HepG2 (cell line): ENCODE results near the gene CABP4. TPM values are rescaled to one million over a fixed set of nuclear protein-coding genes. Genes with fewer than 3 reads are reported as not detected.

ENCODE experiments used
- ATAC-seq: fragments of 200-7000 bp; cut with Tn5 transposase; 3 replicates; pipeline ENCODE4 v1.9.1; 2020; ENCODE audit warnings: mild to moderate bottlenecking, moderate library complexity
- BruUV-seq: library from RNA; stranded (reverse); fragments of 400-500 nt; replicated peaks from 2 replicates; lab custom pipeline; 2021; lab: Mats Ljungman, UMichigan
- CTCF ChIA-PET: fragments of 300-600 bp; formaldehyde crosslinking; extraction: SDS; loops from one replicate; lab custom pipeline; 2021; ENCODE audit warnings: low total read pairs, inconsistent platforms, low intra/inter-chr PET ratio; lab: Yijun Ruan, JAX
- POLR2A ChIA-PET: fragments of 350-600 bp; sonication (Branson Sonifier 250); formaldehyde crosslinking; loops from one replicate; lab custom pipeline; 2020; ENCODE audit warnings: antibody characterized with exemption, inconsistent platforms; lab: Yijun Ruan, JAX
- DNase-seq: peaks from one replicate; pipeline ENCODE4 v3.0.0-alpha.2; 2015; ENCODE audit warnings: low spot score
- FAIRE-seq: peaks from 3 replicates; lab custom pipeline; 2011; peaks lifted over from hg19 to GRCh38; lab: Jason Lieb, UNC
- H2AFZ ChIP-seq: one replicate; pipeline ENCODE4 v1.6.1; 2011; ENCODE audit warnings: low read length, inconsistent platforms
- H3K27ac ChIP-seq: fragments of 300-600 bp; 3 replicates; pipeline ENCODE4 v1.8.0; 2011; ENCODE audit warnings: mixed run types, mild to moderate bottlenecking, mixed read lengths, low read length, inconsistent platforms; ENCODE audit not compliant: insufficient read depth; ENCODE audit errors: extremely low read length
- H3K27me3 ChIP-seq, 2 experiments: fragments of 200-600 bp in 1 of 2; 2 replicates in 1 of 2; 3 replicates in 1 of 2; pipeline versions ENCODE4 v1.6.0 to v1.8.0; 2011; ENCODE audit warnings: low read length in 2 of 2, mild to moderate bottlenecking in 2 of 2, moderate library complexity in 2 of 2, inconsistent platforms in 1 of 2; ENCODE audit not compliant: insufficient read depth in 2 of 2, control insufficient read depth in 1 of 2
- H3K36me3 ChIP-seq, 2 experiments: fragments of 200-600 bp in 1 of 2; replicated peaks in 1 of 2; 2 replicates in 1 of 2; 3 replicates in 1 of 2; pipeline versions ENCODE4 v1.5.1 to v1.8.0; 2011; ENCODE audit warnings: low read length in 2 of 2, inconsistent platforms in 1 of 2; ENCODE audit not compliant: insufficient read depth in 2 of 2, control insufficient read depth in 1 of 2
- H3K4me1 ChIP-seq: 2 replicates; pipeline ENCODE4 v1.5.1; 2012; ENCODE audit warnings: low read length, inconsistent platforms; ENCODE audit not compliant: insufficient read depth
- H3K4me2 ChIP-seq: 2 replicates; pipeline ENCODE4 v1.6.0; 2011; ENCODE audit warnings: low read depth, low read length, inconsistent platforms
- H3K4me3 ChIP-seq, 3 experiments: fragments of 200-600 bp in 1 of 3; sonication (generic), shearing (Covaris generic) in 1 of 3; replicated peaks in 1 of 3; 2 replicates each; pipeline ENCODE4 v1.5.1; 2011 to 2016; ENCODE audit warnings: low read length in 3 of 3, inconsistent platforms in 2 of 3, low read depth in 2 of 3, mild to moderate bottlenecking in 2 of 3, control low read depth in 1 of 3, mixed read lengths in 1 of 3; ENCODE audit not compliant: insufficient read depth in 1 of 3
- H3K79me2 ChIP-seq: one replicate; pipeline ENCODE4 v1.6.1; 2011; ENCODE audit warnings: low read length, inconsistent platforms; ENCODE audit not compliant: insufficient read depth
- H3K9ac ChIP-seq: 2 replicates; pipeline ENCODE4 v1.6.0; 2011; ENCODE audit warnings: mild to moderate bottlenecking, low read depth, low read length, inconsistent platforms; ENCODE audit not compliant: insufficient read depth
- H3K9me3 ChIP-seq: 2 replicates; pipeline ENCODE4 v1.5.1; 2012; ENCODE audit warnings: mild to moderate bottlenecking, low read length
- H4K20me1 ChIP-seq: 2 replicates; pipeline ENCODE4 v1.6.0; 2011; ENCODE audit warnings: inconsistent platforms, mild to moderate bottlenecking, low read length, moderate library complexity; ENCODE audit not compliant: insufficient read depth
- ARNTL ChIP-seq: sonication (generic); formaldehyde crosslinking; IDR thresholded peaks from 2 replicates; pipeline ENCODE4 v1.4.0; 2020; ENCODE audit warnings: mild to moderate bottlenecking, missing genetic modification reagents
- ATAD3A ChIP-seq: sonication (generic); formaldehyde crosslinking; IDR thresholded peaks from 2 replicates; pipeline ENCODE4 v1.4.0; 2020; ENCODE audit warnings: missing genetic modification reagents
- MAFG ChIP-seq: sonication (generic); formaldehyde crosslinking; IDR thresholded peaks from 2 replicates; pipeline ENCODE4 v1.5.1; 2020; ENCODE audit warnings: mild to moderate bottlenecking, missing genetic modification reagents
- MIER3 ChIP-seq: IDR thresholded peaks from 2 replicates; pipeline ENCODE4 v1.6.1; 2016; ENCODE audit warnings: missing compliant biosample characterization, borderline replicate concordance
- POLR2A ChIP-seq, 2 experiments: IDR thresholded peaks; 2 replicates each; pipeline ENCODE4 v1.6.1; 2011; ENCODE audit warnings: low read depth in 2 of 2, low read length in 2 of 2, mild to moderate bottlenecking in 1 of 2, moderate library complexity in 1 of 2; ENCODE audit not compliant: insufficient read depth in 1 of 2
- POLR2AphosphoS5 ChIP-seq: IDR thresholded peaks from 2 replicates; pipeline ENCODE4 v1.6.1; 2012; ENCODE audit warnings: low read depth, low read length
- PRPF4 ChIP-seq: fragments of 200-400 bp; formaldehyde crosslinking; IDR thresholded peaks from 2 replicates; pipeline ENCODE4 v1.6.1; 2016; ENCODE audit warnings: low read length, low read depth; ENCODE audit not compliant: poor library complexity, severe bottlenecking
- TAF1 ChIP-seq: sonication (generic); formaldehyde crosslinking; IDR thresholded peaks from 2 replicates; pipeline ENCODE4 v1.4.0; 2020; ENCODE audit warnings: missing genetic modification reagents
- TRIM24 ChIP-seq: sonication (generic); formaldehyde crosslinking; IDR thresholded peaks from 2 replicates; pipeline ENCODE4 v1.8.0; 2022; ENCODE audit warnings: mild to moderate bottlenecking, missing genetic modification reagents
- ZNF780A ChIP-seq: sonication (generic); formaldehyde crosslinking; IDR thresholded peaks from 2 replicates; pipeline ENCODE4 v1.8.0; 2022; ENCODE audit warnings: mild to moderate bottlenecking, missing genetic modification reagents, moderate library complexity
- ZSCAN29 ChIP-seq: sonication (generic); formaldehyde crosslinking; conservative IDR thresholded peaks from 2 replicates; pipeline ENCODE4 v1.4.0; 2020; ENCODE audit warnings: mild to moderate bottlenecking, missing genetic modification reagents
- WGBS: methylation state at CpG from one replicate; pipeline ENCODE4 v1.1.6; 2017; ENCODE audit warnings: low lambda C conversion rate; 5-methylcytosine and 5-hydroxymethylcytosine counted together
- in situ Hi-C: cut with HindIII; loops from 2 replicates; pipeline ENCODE4 v1.10.0; 2017; ENCODE audit warnings: low pct_unique_long_range_greater_than_20kb; ENCODE audit not compliant: extremely low pct_ligation_motif_present
- intact Hi-C: fragments of 100-400 bp; cut with micrococcal nuclease; formaldehyde crosslinking; loops from one replicate; pipeline ENCODE4 v1.10.0; 2022; ENCODE audit not compliant: unreplicated experiment
- polyA plus RNA-seq, 8 experiments: library from polyadenylated mRNA; depleted of rRNA in 3 of 8; stranded (reverse) in 7 of 8; unstranded in 1 of 8; fragments of >200 nt; fragmentation: Illumina TruSeq in 4 of 8; extraction: Trizol in 4 of 8; gene quantifications; 2 replicates each; pipeline versions ENCODE4 v1.2.1 to v1.2.3, GENCODE V29; 2011 to 2016; ENCODE audit warnings: low read depth in 4 of 8, missing spikeins in 1 of 8, mixed read lengths in 1 of 8; ENCODE audit not compliant: insufficient read depth in 1 of 8
- total RNA-seq, 5 experiments: library from RNA; depleted of rRNA; stranded (reverse); fragments of >200 nt; fragmentation: Illumina TruSeq; extraction: Trizol; gene quantifications; 2 replicates each; pipeline ENCODE4 v1.2.3, GENCODE V29; 2016; ENCODE audit warnings: low read depth in 1 of 5
- TF ChIP-seq, protein P1 (sequence below): sonication (generic); formaldehyde crosslinking; IDR thresholded peaks from 2 replicates; pipeline ENCODE4 v1.8.0; 2022; ENCODE audit warnings: mild to moderate bottlenecking, missing genetic modification reagents
- TF ChIP-seq, protein P2 (sequence below): sonication (generic); formaldehyde crosslinking; IDR thresholded peaks from 2 replicates; pipeline ENCODE4 v1.8.0; 2022; ENCODE audit warnings: missing genetic modification reagents, low read depth, mild to moderate bottlenecking, borderline replicate concordance
- TF ChIP-seq, protein P3 (sequence below): IDR thresholded peaks from 2 replicates; pipeline ENCODE4 v1.6.1; 2012; ENCODE audit warnings: low read length, improper control_type of control experiment

CABP4 gene
- total and polyA plus RNA-seq, 2 of the 13 experiments (the other 11 are each of a cell fraction or from before 2014, with no cell fraction given) = not detected

DNA sequence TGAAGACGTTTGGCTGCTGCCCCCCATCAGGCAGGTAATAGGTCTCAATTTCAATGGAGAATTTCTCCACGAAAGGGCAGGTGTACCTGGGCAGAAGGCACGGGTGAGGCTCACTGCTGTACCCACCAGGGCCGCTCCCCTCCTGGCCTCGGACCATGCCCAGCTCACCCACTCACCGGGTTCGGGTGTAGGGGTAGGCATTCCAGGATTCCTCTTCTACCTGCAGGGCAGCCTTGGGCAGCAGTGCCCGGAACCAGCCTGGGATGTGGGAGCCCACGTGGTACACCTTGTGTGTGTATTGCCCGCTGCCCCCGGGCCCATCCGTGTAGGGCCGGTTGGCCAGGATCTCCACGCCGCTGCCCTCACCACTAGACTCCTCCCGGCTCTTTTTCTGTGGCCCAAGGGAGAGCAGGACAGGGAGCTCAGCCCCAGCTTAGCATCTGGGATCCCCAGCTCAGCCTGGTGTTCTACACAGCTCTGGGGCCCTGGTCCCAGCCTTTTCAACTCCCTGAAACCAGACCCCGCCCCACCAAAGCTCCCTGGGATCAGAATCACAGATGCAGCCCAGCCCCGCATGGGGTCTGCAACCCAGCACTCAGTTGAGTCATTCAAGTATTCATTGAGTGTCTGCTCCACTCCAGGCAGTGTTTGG, 47.3 kb downstream of the CABP4 start:
- TF ChIP-seq MAFG (no peak), ATAD3A (no peak), ZSCAN29 (CRISPR knock-in tag) (no peak), TRIM24 (CRISPR knock-in tag) (no peak), ZNF780A (no peak), POLR2A (IDR thresholded peaks at IDR 0.05; ENCODE audit: insufficient read depth in 1 of 2, low read depth in 2 of 2, low read length in 2 of 2) (no peak), MIER3 (no peak), POLR2AphosphoS5 (no peak), PRPF4 (no peak), ARNTL (CRISPR knock-in tag) (no peak), TAF1 (CRISPR knock-in tag) (no peak)
- TF ChIP-seq, protein P1, sequence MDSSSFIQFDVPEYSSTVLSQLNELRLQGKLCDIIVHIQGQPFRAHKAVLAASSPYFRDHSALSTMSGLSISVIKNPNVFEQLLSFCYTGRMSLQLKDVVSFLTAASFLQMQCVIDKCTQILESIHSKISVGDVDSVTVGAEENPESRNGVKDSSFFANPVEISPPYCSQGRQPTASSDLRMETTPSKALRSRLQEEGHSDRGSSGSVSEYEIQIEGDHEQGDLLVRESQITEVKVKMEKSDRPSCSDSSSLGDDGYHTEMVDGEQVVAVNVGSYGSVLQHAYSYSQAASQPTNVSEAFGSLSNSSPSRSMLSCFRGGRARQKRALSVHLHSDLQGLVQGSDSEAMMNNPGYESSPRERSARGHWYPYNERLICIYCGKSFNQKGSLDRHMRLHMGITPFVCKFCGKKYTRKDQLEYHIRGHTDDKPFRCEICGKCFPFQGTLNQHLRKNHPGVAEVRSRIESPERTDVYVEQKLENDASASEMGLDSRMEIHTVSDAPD (CRISPR knock-in tag) = no peak
- TF ChIP-seq, protein P2, sequence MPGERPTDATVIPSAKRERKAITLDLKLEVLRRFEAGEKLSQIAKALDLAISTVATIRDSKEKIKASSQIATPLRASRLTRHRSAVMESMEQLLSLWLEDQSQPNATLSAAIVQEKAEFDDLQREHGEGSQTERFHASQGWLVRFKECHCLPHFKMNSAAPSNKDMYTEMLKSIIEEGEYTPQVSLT (CRISPR knock-in tag) = no peak
- TF ChIP-seq, protein P3, sequence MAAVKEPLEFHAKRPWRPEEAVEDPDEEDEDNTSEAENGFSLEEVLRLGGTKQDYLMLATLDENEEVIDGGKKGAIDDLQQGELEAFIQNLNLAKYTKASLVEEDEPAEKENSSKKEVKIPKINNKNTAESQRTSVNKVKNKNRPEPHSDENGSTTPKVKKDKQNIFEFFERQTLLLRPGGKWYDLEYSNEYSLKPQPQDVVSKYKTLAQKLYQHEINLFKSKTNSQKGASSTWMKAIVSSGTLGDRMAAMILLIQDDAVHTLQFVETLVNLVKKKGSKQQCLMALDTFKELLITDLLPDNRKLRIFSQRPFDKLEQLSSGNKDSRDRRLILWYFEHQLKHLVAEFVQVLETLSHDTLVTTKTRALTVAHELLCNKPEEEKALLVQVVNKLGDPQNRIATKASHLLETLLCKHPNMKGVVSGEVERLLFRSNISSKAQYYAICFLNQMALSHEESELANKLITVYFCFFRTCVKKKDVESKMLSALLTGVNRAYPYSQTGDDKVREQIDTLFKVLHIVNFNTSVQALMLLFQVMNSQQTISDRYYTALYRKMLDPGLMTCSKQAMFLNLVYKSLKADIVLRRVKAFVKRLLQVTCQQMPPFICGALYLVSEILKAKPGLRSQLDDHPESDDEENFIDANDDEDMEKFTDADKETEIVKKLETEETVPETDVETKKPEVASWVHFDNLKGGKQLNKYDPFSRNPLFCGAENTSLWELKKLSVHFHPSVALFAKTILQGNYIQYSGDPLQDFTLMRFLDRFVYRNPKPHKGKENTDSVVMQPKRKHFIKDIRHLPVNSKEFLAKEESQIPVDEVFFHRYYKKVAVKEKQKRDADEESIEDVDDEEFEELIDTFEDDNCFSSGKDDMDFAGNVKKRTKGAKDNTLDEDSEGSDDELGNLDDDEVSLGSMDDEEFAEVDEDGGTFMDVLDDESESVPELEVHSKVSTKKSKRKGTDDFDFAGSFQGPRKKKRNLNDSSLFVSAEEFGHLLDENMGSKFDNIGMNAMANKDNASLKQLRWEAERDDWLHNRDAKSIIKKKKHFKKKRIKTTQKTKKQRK = no peak
- intact Hi-C loops (no loop called here), in situ Hi-C loops (no loop called here)
- Histone ChIP-seq H3K79me2 (peaks cover 6% of the 10 kb centered on the region), H3K4me3 (no peak overlapping the region), H3K36me3 (no peaks in the 10 kb centered on the region; a peak in 1 of 5 replicates), H3K4me1 (peaks cover 28% of the 10 kb centered on the region), H3K9ac (no peak overlapping the region), H3K9me3 (no peaks in the 10 kb centered on the region), H4K20me1 (no peaks in the 10 kb centered on the region), H3K27ac (no peak overlapping the region), H2AFZ (no peak overlapping the region), H3K27me3 (no peaks in the 10 kb centered on the region), H3K4me2 (no peak overlapping the region)
- ATAC-seq = no peak
- ChIA-PET CTCF (no interaction called here), POLR2A (no interaction called here)
- no peak for DNase-seq
- WGBS = 97% methylated on average over 7 of the region's 18 CpGs
- no peak for FAIRE-seq
- no TSS peak for BruUV-seq
